ENCODE results near the gene ICE2. TPM values are rescaled to one million over a fixed set of nuclear protein-coding genes. Genes with fewer than 3 reads are reported as not detected.

Gene ICE2
- polyA plus RNA-seq, 3 donors = 10.0 to 27.0 (median 24.8) TPM

- peak overlapping the region in 1 of 3 experiments; percentile 36 for H3K4me3 ChIP-seq (replicated peaks in 1 of 3; ENCODE audit: low read depth in 2 of 3, low read length in 3 of 3)
These were observed 70.4 kb downstream of the ICE2 start for GRCh38 chr15:60408463-60408981.

GRCh38 chr15:60407415-60407805 is 71.5 kb downstream of the ICE2 start:
- Histone ChIP-seq H3K4me2 (replicated peaks; ENCODE audit: extremely low read depth, low read length, poor library complexity, severe bottlenecking) (peak overlapping the region; percentile 28), H3K9me3 (replicated peaks in 1 of 2; ENCODE audit: control insufficient read depth in 1 of 2, insufficient read depth in 1 of 2, low read length in 2 of 2) (no peaks in the 10 kb centered on the region), H3K4me3 (replicated peaks in 1 of 3; ENCODE audit: low read depth in 2 of 3, low read length in 3 of 3) (peak overlapping the region in 1 of 3 experiments; percentile 36), H3K36me3 (replicated peaks in 1 of 2; ENCODE audit: control insufficient read depth in 1 of 2, insufficient read depth in 2 of 2, low read length in 2 of 2) (no peaks in the 10 kb centered on the region), H2AFZ (ENCODE audit: insufficient read depth, low read depth, low read length, poor library complexity, severe bottlenecking) (no peak overlapping the region), H3K27ac (ENCODE audit: low read depth in 1 of 2, low read length in 2 of 2) (peak overlapping the region; percentile 84 to 87), H4K20me1 (ENCODE audit: insufficient read depth, low read length) (no peaks in the 10 kb centered on the region), H3K9ac (ENCODE audit: insufficient read depth, low read length, poor library complexity, severe bottlenecking) (no peak overlapping the region), H3K4me1 (ENCODE audit: control insufficient read depth in 1 of 2, insufficient read depth in 2 of 2, low read length in 2 of 2) (peaks cover 32 to 38% of the 10 kb centered on the region in 2 donors), H3K79me2 (ENCODE audit: insufficient read depth, low read length) (peaks cover 3% of the 10 kb centered on the region), H3K27me3 (ENCODE audit: control insufficient read depth in 2 of 2, insufficient read depth in 2 of 2, low read length in 2 of 2) (no peaks in the 10 kb centered on the region)
- Mint-ChIP-seq H3K36me3 (peaks cover 0 to 7% of the 10 kb centered on the region in 2 donors), H3K4me1 (peaks cover 30% of the 10 kb centered on the region), H3K9me3 (no peaks in the 10 kb centered on the region), H3K4me3 (no peak overlapping the region), H3K27me3 (ENCODE audit: low read depth in 3 of 3) (peaks cover 0 to 7% (median 0%) of the 10 kb centered on the region in 3 donors), H3K27ac (peak overlapping the region; percentile 90 to 96 (median 93))
- DNase-seq = peak; percentile 53 to 91 (median 76)
- no peak for TF ChIP-seq CTCF (IDR thresholded peaks at IDR 0.05)
- intact Hi-C loops (cut with micrococcal nuclease) = loop anchor here in 1 of 2 donors (10.0 kb wide), 1 partner anchor 57 kb away; no protein-coding TSS in a partner anchor

More at GRCh38 chr15:60408463-60408981, 70.4 kb downstream of the ICE2 start:
- Mint-ChIP-seq H3K4me1 (peaks cover 30% of the 10 kb centered on the region), H3K9me3 (no peaks in the 10 kb centered on the region), H3K27me3 (ENCODE audit: low read depth in 3 of 3) (peaks cover 0 to 7% (median 2%) of the 10 kb centered on the region in 3 donors), H3K36me3 (peaks cover 0 to 7% of the 10 kb centered on the region in 2 donors), H3K27ac (peak overlapping the region; percentile 90 to 96 (median 93)), H3K4me3 (no peak overlapping the region)
- Histone ChIP-seq H3K79me2 (ENCODE audit: insufficient read depth, low read length) (peaks cover 3% of the 10 kb centered on the region), H2AFZ (ENCODE audit: insufficient read depth, low read depth, low read length, poor library complexity, severe bottlenecking) (no peak overlapping the region), H3K4me2 (replicated peaks; ENCODE audit: extremely low read depth, low read length, poor library complexity, severe bottlenecking) (peak overlapping the region; percentile 35), H3K27ac (ENCODE audit: low read depth in 1 of 2, low read length in 2 of 2) (peak overlapping the region; percentile 84 to 87), H3K4me1 (ENCODE audit: control insufficient read depth in 1 of 2, insufficient read depth in 2 of 2, low read length in 2 of 2) (peaks cover 32 to 38% of the 10 kb centered on the region in 2 donors), H3K36me3 (replicated peaks in 1 of 2; ENCODE audit: control insufficient read depth in 1 of 2, insufficient read depth in 2 of 2, low read length in 2 of 2) (no peaks in the 10 kb centered on the region), H3K27me3 (ENCODE audit: control insufficient read depth in 2 of 2, insufficient read depth in 2 of 2, low read length in 2 of 2) (no peaks in the 10 kb centered on the region), H3K9ac (ENCODE audit: insufficient read depth, low read length, poor library complexity, severe bottlenecking) (no peak overlapping the region), H4K20me1 (ENCODE audit: insufficient read depth, low read length) (no peaks in the 10 kb centered on the region), H3K9me3 (replicated peaks in 1 of 2; ENCODE audit: control insufficient read depth in 1 of 2, insufficient read depth in 1 of 2, low read length in 2 of 2) (no peaks in the 10 kb centered on the region)
- DNase-seq = peak; percentile 86 to 97 (median 95)
- no peak for TF ChIP-seq CTCF (IDR thresholded peaks at IDR 0.05)
- intact Hi-C loops (cut with micrococcal nuclease) = loop anchor here (2.0 to 10.0 kb wide), 2 partner anchors 14 to 56 kb away; no protein-coding TSS in a partner anchor
